A673 (cell line): ENCODE results near the gene TMEFF1.

Source experiments
- EZH2 ChIP-seq: fragments of 200-600 bp; sonication (generic); IDR thresholded peaks from 2 replicates; pipeline ENCODE4 v1.6.1; 2017; ENCODE audit warnings: borderline replicate concordance, low read depth, mild to moderate bottlenecking, mixed read lengths, antibody characterized with exemption, low read length; ENCODE audit not compliant: poor library complexity, severe bottlenecking
- TF ChIP-seq, protein P1 (sequence below): fragments of 300-800, 200-600 bp; sonication (generic); conservative IDR thresholded peaks from 2 replicates; pipeline ENCODE4 v1.5.1; 2017; ENCODE audit warnings: low read depth, mild to moderate bottlenecking, antibody characterized with exemption, low read length, moderate library complexity, mixed read lengths

DNA sequence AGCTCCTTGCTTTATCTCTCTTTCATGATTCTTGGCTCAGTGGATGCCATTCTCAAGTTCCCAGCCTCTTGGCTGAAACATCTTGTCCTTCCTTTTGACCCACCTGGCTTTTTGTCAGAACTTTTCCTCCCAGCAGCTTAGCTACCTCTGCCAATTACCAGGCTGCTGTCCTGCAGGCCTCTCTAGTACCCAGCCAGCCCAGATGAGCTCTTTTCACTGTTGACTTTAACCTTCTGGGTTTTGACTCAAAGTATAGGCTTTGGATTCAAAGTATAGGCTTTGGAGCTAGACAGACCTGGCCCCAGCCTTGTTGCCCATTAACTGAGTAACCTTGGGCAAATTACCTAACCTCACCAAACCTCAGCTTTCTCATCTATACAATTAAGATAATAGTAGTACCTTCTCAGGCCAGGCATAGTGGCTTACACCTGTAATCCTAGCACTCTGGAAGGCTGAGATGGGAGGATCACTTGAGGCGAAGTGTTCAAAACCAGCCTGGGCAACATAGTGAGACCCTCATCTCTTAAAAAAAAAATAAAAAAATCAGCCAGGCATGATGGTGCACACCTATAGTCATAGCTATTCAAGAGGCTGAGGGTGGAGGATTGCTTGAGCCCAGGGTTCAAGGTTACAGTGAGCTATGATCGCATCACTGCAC is 6.6 kb upstream of the TMEFF1 start:
- TF ChIP-seq, protein P1, sequence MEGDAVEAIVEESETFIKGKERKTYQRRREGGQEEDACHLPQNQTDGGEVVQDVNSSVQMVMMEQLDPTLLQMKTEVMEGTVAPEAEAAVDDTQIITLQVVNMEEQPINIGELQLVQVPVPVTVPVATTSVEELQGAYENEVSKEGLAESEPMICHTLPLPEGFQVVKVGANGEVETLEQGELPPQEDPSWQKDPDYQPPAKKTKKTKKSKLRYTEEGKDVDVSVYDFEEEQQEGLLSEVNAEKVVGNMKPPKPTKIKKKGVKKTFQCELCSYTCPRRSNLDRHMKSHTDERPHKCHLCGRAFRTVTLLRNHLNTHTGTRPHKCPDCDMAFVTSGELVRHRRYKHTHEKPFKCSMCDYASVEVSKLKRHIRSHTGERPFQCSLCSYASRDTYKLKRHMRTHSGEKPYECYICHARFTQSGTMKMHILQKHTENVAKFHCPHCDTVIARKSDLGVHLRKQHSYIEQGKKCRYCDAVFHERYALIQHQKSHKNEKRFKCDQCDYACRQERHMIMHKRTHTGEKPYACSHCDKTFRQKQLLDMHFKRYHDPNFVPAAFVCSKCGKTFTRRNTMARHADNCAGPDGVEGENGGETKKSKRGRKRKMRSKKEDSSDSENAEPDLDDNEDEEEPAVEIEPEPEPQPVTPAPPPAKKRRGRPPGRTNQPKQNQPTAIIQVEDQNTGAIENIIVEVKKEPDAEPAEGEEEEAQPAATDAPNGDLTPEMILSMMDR = no peak
- TF ChIP-seq EZH2 = no peak
